Gastrocnemius medialis (tissue), 4 donors: ENCODE results near the gene DROSHA. TPM values are rescaled to one million over a fixed set of nuclear protein-coding genes. Genes with fewer than 3 reads are reported as not detected.

Experiments used
- ATAC-seq, 2 donors: fragments of 150-250 bp; one replicate each; pipeline ENCODE4 v1.9.1; 2016
- DNase-seq, 2 donors: peaks; one replicate each; pipeline ENCODE4 v3.0.0-alpha.2; 2019
- H3K27ac ChIP-seq, 4 donors: fragments of 200-600 bp; sonication (generic); 1 replicate in 1 of 4; 2 replicates in 3 of 4; pipeline ENCODE4 v1.5.1; 2016 to 2018; ENCODE audit warnings: mild to moderate bottlenecking in 2 of 4, moderate library complexity in 1 of 4
- H3K27me3 ChIP-seq, 3 donors: fragments of 200-600 bp; sonication (generic) in 2 of 3; 1 replicate in 1 of 3; 2 replicates in 2 of 3; pipeline versions ENCODE4 v1.5.1 to v1.6.0; 2016 to 2019; ENCODE audit warnings: mild to moderate bottlenecking in 1 of 3, moderate library complexity in 1 of 3
- H3K36me3 ChIP-seq, 2 donors: fragments of 200-600 bp; sonication (generic) in 1 of 2; one replicate each; pipeline ENCODE4 v1.5.1; 2017 to 2018
- H3K4me1 ChIP-seq, 2 donors: fragments of 200-600 bp; sonication (generic) in 1 of 2; one replicate each; pipeline ENCODE4 v1.5.1; 2016 to 2017; ENCODE audit warnings: mild to moderate bottlenecking in 2 of 2
- H3K4me3 ChIP-seq, 4 donors: fragments of 200-600 bp; sonication (generic) in 3 of 4; 1 replicate in 1 of 4; 2 replicates in 3 of 4; pipeline ENCODE4 v1.5.1; 2016 to 2019; ENCODE audit warnings: mild to moderate bottlenecking in 2 of 4
- H3K9me3 ChIP-seq, 3 donors: fragments of 200-600 bp; sonication (generic) in 2 of 3; 1 replicate in 1 of 3; 2 replicates in 2 of 3; pipeline ENCODE4 v1.5.1; 2016 to 2019
- POLR2A ChIP-seq, 2 donors: fragments of 450-650 bp; IDR thresholded peaks; one replicate each; pipeline ENCODE4 v1.6.1; 2017; ENCODE audit warnings: antibody characterized with exemption in 2 of 2, mild to moderate bottlenecking in 2 of 2, moderate library complexity in 2 of 2
- in situ Hi-C, 4 donors: fragments of 200-750 bp; cut with MboI; loops; one replicate each; pipeline versions ENCODE4 v1.15.0 to v1.8.0; 2017; ENCODE audit warnings: low sequenced_read_pairs in 4 of 4
- intact Hi-C: fragments of 100-400 bp; cut with DNase I; formaldehyde crosslinking; loops from one replicate; pipeline ENCODE4 v1.15.1; 2023; ENCODE audit warnings: low total_unique reads
- total RNA-seq, 4 donors: library from RNA; depleted of rRNA; stranded (reverse); fragments of >200 nt; gene quantifications; one replicate each; pipeline versions ENCODE4 v1.1.0 to v1.2.3, GENCODE V29; 2016
- TF ChIP-seq, protein P1 (sequence below), 5 experiments: fragments of 450-650 bp in 3 of 5; fragments of 200-600 bp in 2 of 5; sonication (generic) in 2 of 5; IDR thresholded peaks in 4 of 5; conservative IDR thresholded peaks in 1 of 5; 1 replicate in 4 of 5; 2 replicates in 1 of 5; pipeline ENCODE4 v1.5.1; 2016 to 2019; ENCODE audit warnings: antibody characterized with exemption in 5 of 5, mild to moderate bottlenecking in 3 of 5, moderate library complexity in 3 of 5

The DROSHA gene
- total RNA-seq, 4 donors from 2014 or later, result 9.2 to 28.8 (median 28.4) TPM

DNA sequence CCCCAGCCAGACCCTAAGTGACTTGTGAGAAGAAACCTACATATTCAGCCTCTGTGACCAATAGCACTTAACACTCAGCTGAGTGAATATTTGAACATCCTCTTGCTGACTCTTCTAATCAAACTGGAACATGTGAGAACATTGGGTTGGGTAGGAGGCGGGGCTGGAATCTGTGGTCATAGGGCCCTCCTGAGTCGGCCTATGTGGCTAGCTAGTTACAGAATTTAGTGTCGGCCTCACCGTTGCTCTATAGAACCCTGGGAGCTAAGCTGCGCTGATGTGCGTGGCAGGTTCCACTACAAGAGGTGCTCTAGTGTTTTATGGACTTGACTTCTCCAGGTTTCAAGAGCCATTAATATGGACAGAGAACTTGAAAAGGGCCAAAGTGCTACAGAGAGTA is 138.8 kb downstream of the DROSHA start:
- H3K4me1 ChIP-seq, result no peaks in the 10 kb centered on the region
- in situ Hi-C loops, result no loop called here
- H3K9me3 ChIP-seq, result peaks cover 0 to 5% (median 0%) of the 10 kb centered on the region in 3 donors
- intact Hi-C loops, result no loop called here
- no peak for TF ChIP-seq POLR2A (IDR thresholded peaks at IDR 0.05)
- TF ChIP-seq, protein P1, sequence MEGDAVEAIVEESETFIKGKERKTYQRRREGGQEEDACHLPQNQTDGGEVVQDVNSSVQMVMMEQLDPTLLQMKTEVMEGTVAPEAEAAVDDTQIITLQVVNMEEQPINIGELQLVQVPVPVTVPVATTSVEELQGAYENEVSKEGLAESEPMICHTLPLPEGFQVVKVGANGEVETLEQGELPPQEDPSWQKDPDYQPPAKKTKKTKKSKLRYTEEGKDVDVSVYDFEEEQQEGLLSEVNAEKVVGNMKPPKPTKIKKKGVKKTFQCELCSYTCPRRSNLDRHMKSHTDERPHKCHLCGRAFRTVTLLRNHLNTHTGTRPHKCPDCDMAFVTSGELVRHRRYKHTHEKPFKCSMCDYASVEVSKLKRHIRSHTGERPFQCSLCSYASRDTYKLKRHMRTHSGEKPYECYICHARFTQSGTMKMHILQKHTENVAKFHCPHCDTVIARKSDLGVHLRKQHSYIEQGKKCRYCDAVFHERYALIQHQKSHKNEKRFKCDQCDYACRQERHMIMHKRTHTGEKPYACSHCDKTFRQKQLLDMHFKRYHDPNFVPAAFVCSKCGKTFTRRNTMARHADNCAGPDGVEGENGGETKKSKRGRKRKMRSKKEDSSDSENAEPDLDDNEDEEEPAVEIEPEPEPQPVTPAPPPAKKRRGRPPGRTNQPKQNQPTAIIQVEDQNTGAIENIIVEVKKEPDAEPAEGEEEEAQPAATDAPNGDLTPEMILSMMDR (IDR thresholded peaks at IDR 0.05 in 4 of 5, conservative IDR thresholded peaks at IDR 0.05 in 1 of 5), result no peak
- DNase-seq (no peak), ATAC-seq (no peak)
- H3K27ac ChIP-seq, result no peak overlapping the region
- no peaks in the 10 kb centered on the region for H3K36me3 ChIP-seq
- H3K4me3 ChIP-seq, result no peak overlapping the region
- H3K27me3 ChIP-seq, result no peaks in the 10 kb centered on the region

DNA sequence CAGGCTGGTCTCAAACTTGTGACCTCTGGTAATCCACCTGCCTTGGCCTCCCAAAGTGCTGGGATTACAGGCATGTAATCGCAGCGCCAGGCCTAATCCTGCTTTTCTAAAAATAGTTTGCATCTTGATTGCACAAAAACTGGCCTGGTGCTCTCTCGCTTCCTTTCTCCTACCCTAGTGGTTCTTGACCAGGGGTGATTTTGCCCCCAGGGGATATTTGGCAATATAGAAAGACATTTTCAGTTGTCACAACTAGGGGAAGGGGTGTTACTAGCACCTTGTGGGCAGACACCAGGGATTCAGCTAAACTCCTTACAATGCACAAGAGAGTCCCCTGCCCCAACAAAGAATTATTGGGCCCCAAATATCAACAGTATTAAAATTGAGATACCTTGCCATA is 139.8 kb downstream of the DROSHA start:
- no peaks in the 10 kb centered on the region for H3K27me3 ChIP-seq
- no peak overlapping the region for H3K4me3 ChIP-seq
- H3K36me3 ChIP-seq, result no peaks in the 10 kb centered on the region
- no peak overlapping the region for H3K27ac ChIP-seq
- H3K4me1 ChIP-seq, result no peaks in the 10 kb centered on the region
- H3K9me3 ChIP-seq, result peaks cover 0 to 5% (median 0%) of the 10 kb centered on the region in 3 donors
- ATAC-seq (no peak), DNase-seq (no peak)
- TF ChIP-seq, protein P1 (IDR thresholded peaks at IDR 0.05 in 4 of 5, conservative IDR thresholded peaks at IDR 0.05 in 1 of 5), result no peak
- no peak for TF ChIP-seq POLR2A (IDR thresholded peaks at IDR 0.05)
- intact Hi-C loops, result no loop called here
- in situ Hi-C loops, result no loop called here

DNA sequence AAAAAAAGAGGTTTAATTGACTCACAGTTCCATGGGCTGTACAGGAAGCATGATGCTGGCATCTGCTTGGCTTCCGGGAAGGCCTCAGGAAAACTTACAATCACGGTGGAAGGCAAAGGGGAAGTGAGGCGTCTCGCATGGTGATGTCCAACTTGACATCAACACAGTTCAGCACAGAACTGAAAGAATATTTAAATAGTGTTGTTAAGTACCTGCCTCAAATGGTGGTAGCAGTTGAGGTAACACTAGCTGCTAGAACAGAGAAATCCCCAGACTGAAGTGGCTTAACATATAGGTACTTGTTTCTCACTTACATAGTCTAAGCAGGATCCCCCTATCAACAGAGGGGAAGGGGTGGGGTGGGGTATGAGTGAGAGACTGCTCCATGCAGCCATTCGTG is 141.6 kb downstream of the DROSHA start:
- no peak overlapping the region for H3K4me3 ChIP-seq
- no peak overlapping the region for H3K27ac ChIP-seq
- no peak for TF ChIP-seq POLR2A (IDR thresholded peaks at IDR 0.05)
- TF ChIP-seq, protein P1 (IDR thresholded peaks at IDR 0.05 in 4 of 5, conservative IDR thresholded peaks at IDR 0.05 in 1 of 5), result no peak
- peaks cover 0 to 5% (median 0%) of the 10 kb centered on the region in 3 donors for H3K9me3 ChIP-seq
- in situ Hi-C loops (no loop called here), intact Hi-C loops (no loop called here)
- ATAC-seq (no peak), DNase-seq (no peak)
- no peaks in the 10 kb centered on the region for H3K27me3 ChIP-seq
- no peaks in the 10 kb centered on the region for H3K4me1 ChIP-seq
- no peaks in the 10 kb centered on the region for H3K36me3 ChIP-seq

DNA sequence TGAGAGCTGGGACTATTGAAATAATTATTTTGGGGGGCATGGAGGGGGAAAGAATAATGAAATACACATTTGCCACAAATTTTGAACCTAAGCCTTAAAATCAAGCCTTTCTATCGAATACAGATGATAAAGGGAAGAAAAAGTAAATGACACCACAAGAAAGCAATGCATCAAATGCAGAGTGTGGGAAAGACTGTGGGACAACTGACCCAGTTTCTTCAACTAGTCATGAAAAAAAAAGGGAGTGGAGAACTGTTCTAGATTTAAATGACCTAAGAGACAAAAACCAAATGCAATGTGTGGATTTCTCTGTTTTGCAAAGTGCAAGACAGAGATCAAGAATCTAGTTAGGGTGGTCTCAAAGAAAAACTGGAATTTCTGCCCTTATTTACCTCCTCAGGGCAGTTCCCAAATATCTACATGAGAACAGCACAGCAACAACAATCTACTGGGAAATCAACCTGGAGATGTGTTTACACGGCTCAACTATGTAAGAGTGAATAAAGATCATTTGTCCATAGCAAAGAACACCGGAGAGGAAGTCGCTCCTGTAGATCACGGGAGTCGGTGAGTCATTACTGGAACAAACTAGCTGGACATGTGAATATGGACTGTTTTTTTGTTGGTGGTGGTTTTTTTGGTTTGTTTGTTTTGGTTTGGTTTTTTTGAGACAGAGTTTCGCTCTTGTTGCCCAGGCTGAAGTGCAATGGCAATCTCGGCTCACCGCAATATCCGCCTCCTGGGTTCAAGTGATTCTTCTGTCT is 145.9 kb downstream of the DROSHA start:
- in situ Hi-C loops (no loop called here), intact Hi-C loops (no loop called here)
- no peak overlapping the region for H3K27ac ChIP-seq
- no peak for TF ChIP-seq POLR2A (IDR thresholded peaks at IDR 0.05)
- TF ChIP-seq, protein P1 (IDR thresholded peaks at IDR 0.05 in 4 of 5, conservative IDR thresholded peaks at IDR 0.05 in 1 of 5), result no peak
- DNase-seq (no peak), ATAC-seq (no peak)
- H3K27me3 ChIP-seq, result no peaks in the 10 kb centered on the region
- H3K36me3 ChIP-seq, result no peaks in the 10 kb centered on the region
- H3K4me1 ChIP-seq, result no peaks in the 10 kb centered on the region
- peaks cover 0 to 5% (median 0%) of the 10 kb centered on the region in 3 donors for H3K9me3 ChIP-seq
- H3K4me3 ChIP-seq, result no peak overlapping the region
